OCI-LY7 (cell line): Measurements from ENCODE around the gene PDXDC1. TPM values are rescaled to one million over a fixed set of nuclear protein-coding genes. Genes with fewer than 3 reads are reported as not detected.
"Not testable (repeated sequence)": the region's sequence is repeated elsewhere in the genome, so short reads cannot be mapped to it uniquely, and the experiment has no call there.

ENCODE experiments used
- BruUV-seq: library from RNA; stranded (reverse); fragments of 400-500 nt; replicated peaks from 2 replicates; lab custom pipeline; 2021; lab: Mats Ljungman, UMichigan
- CTCF ChIA-PET: fragments of 300-600 bp; sonication (Branson Sonifier 250); formaldehyde crosslinking; loops from one replicate; lab custom pipeline; 2022; ENCODE audit warnings: antibody characterized with exemption; ENCODE audit not compliant: unreplicated experiment; lab: Charles Lee
- POLR2A ChIA-PET: fragments of 300-600 bp; sonication (Branson Sonifier 250); formaldehyde crosslinking; loops from one replicate; lab custom pipeline; 2022; ENCODE audit warnings: antibody characterized with exemption; lab: Charles Lee
- DNase-seq: peaks from one replicate; pipeline ENCODE4 v3.0.0-alpha.2; 2015; ENCODE audit warnings: low spot score
- H2AFZ ChIP-seq: fragments of 200-600 bp; sonication (generic), shearing (Covaris generic); 2 replicates; pipeline ENCODE4 v1.6.1; 2014; ENCODE audit warnings: mild to moderate bottlenecking, antibody characterized with exemption, low read length, moderate library complexity
- H3K27ac ChIP-seq: fragments of 200-600 bp; sonication (generic); 2 replicates; pipeline ENCODE4 v1.5.1; 2014; ENCODE audit warnings: mixed run types, low read depth, mild to moderate bottlenecking, moderate library complexity, low read length, inconsistent platforms; ENCODE audit not compliant: poor library complexity, severe bottlenecking
- H3K36me3 ChIP-seq: fragments of 200-600 bp; sonication (generic); 2 replicates; pipeline ENCODE4 v1.6.1; 2014; ENCODE audit warnings: mild to moderate bottlenecking, antibody characterized with exemption, low read length, moderate library complexity, mixed read lengths; ENCODE audit not compliant: insufficient read depth
- H3K4me1 ChIP-seq: fragments of 200-600 bp; sonication (generic); 2 replicates; pipeline ENCODE4 v1.5.1; 2014; ENCODE audit warnings: mild to moderate bottlenecking, low read length; ENCODE audit not compliant: insufficient read depth, poor library complexity, severe bottlenecking
- H3K4me2 ChIP-seq: fragments of 200-600 bp; sonication (generic); 2 replicates; pipeline ENCODE4 v1.6.1; 2014; ENCODE audit warnings: mild to moderate bottlenecking, low read length
- H3K4me3 ChIP-seq: fragments of 200-600 bp; sonication (generic); 2 replicates; pipeline ENCODE4 v1.5.1; 2014; ENCODE audit warnings: mild to moderate bottlenecking, low read depth, low read length; ENCODE audit not compliant: poor library complexity, severe bottlenecking
- H3K79me2 ChIP-seq: fragments of 200-600 bp; sonication (generic); 2 replicates; pipeline ENCODE4 v1.6.1; 2016; ENCODE audit warnings: low read depth, mild to moderate bottlenecking, low read length, moderate library complexity, mixed read lengths; ENCODE audit not compliant: insufficient read depth
- H3K9me2 ChIP-seq: fragments of 200-600 bp; sonication (generic); 2 replicates; pipeline ENCODE4 v1.6.1; 2016; ENCODE audit warnings: mild to moderate bottlenecking, low read length, mixed read lengths; ENCODE audit not compliant: insufficient read depth
- H3K9me3 ChIP-seq: fragments of 200-600 bp; sonication (generic); 2 replicates; pipeline ENCODE4 v1.6.1; 2014; ENCODE audit warnings: mild to moderate bottlenecking, mixed run types, low read length, mixed read lengths
- H4K20me1 ChIP-seq: fragments of 200-600 bp; sonication (generic); 2 replicates; pipeline ENCODE4 v1.6.1; 2014; ENCODE audit warnings: mild to moderate bottlenecking, antibody characterized with exemption, low read length, moderate library complexity, mixed read lengths; ENCODE audit not compliant: insufficient read depth
- intact Hi-C: fragments of 100-400 bp; cut with micrococcal nuclease; formaldehyde crosslinking; loops from one replicate; pipeline ENCODE4 v1.10.0; 2022; ENCODE audit not compliant: unreplicated experiment
- total RNA-seq, 2 experiments: library from RNA; depleted of rRNA in 1 of 2; stranded (reverse); fragments of >200 nt in 1 of 2; shearing (Covaris generic) in 1 of 2; gene quantifications; 2 replicates each; pipeline ENCODE4 v1.2.3, GENCODE V29; 2014 to 2022

Gene PDXDC1
- total RNA-seq, 2 experiments from 2014 or later = 43.0 to 83.3 TPM

- H3K4me3 ChIP-seq = peak overlapping the region; percentile 77
- H3K9me2 ChIP-seq, H3K36me3 ChIP-seq, H3K9me3 ChIP-seq, intact Hi-C loops, POLR2A ChIA-PET, BruUV-seq, DNase-seq, H4K20me1 ChIP-seq, H3K27ac ChIP-seq, CTCF ChIA-PET: not testable (repeated sequence)
- H3K4me1 ChIP-seq = peaks cover 20% of the 10 kb centered on the region
- peaks cover 16% of the 10 kb centered on the region; the same call in 1 of the 2 replicates for H3K79me2 ChIP-seq
- H3K4me2 ChIP-seq = peak overlapping the region; percentile 60
- H2AFZ ChIP-seq = peak overlapping the region; percentile 84
These were observed 972 bp upstream of the PDXDC1 start for GRCh38 chr16:14973785-14974322.

DNA sequence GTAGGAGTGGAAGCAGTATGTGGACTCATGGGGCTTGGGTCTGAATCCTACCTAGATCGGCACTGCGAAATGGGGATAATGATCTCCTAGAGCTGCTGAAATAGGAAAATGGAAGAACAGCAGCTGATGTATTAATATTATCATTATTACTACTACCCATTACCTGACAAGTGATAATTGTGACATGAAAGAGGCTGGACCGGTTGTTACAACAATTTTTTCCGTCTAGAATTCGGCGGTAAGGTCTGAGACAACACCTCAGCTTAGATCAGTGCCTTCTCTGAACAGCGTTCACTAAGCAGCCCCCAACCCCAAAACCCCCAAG, 533 bp upstream of the PDXDC1 start:
- H3K36me3 ChIP-seq, H3K27ac ChIP-seq, POLR2A ChIA-PET, H3K9me2 ChIP-seq, H3K9me3 ChIP-seq, CTCF ChIA-PET, BruUV-seq, DNase-seq, intact Hi-C loops, H4K20me1 ChIP-seq: not testable (repeated sequence)
- H3K4me1 ChIP-seq = peaks cover 23% of the 10 kb centered on the region
- H3K4me2 ChIP-seq = peak overlapping the region; percentile 60
- H3K4me3 ChIP-seq = peak overlapping the region; percentile 77
- peak overlapping the region; percentile 84 for H2AFZ ChIP-seq
- H3K79me2 ChIP-seq = peaks cover 16% of the 10 kb centered on the region; the same call in 1 of the 2 replicates

DNA sequence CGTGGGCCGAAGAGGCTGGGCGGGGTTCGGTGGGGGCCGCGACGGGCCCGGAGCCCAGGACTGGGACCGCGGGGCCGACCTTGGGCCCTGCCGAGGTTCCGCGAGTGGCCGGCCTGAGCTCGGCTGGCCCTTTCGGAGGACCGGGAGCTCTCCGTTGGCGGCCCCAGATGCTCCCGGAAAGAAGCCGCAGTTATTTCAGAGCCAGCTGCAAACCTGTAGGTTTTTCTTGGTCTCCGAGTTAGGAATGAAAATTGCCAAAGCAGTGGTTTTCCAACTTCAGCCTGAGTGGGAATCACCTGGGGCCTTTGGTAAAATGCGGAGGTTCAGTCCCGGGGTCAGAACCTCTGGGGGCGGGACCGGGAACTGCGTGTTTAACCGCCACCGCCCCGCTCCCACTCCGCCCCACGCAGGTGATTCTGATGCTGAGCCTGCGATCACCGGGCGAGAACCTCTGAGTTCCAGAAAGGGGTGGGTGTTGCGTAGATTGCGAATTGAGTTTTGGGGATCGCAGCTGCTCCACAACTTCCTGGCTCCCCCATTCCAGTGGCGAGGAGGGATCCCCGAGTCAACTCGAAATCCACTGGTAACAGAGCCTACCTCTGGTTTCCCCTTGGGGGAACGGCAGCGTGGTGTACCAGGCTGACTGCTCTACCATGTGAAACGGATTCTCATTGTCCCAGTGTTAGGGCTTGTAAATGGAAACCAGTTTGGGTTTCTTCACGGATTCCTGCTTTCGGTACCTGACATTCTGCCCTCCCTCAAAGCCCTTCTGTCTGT, 780 bp downstream of the PDXDC1 start:
- H4K20me1 ChIP-seq, H3K27ac ChIP-seq, CTCF ChIA-PET, POLR2A ChIA-PET, BruUV-seq, H3K36me3 ChIP-seq, H3K9me2 ChIP-seq, H3K9me3 ChIP-seq, intact Hi-C loops: not testable (repeated sequence)
- peaks cover 16% of the 10 kb centered on the region; the same call in 1 of the 2 replicates for H3K79me2 ChIP-seq
- H2AFZ ChIP-seq = peak overlapping the region; percentile 61; the same call in 1 of the 2 replicates
- peak; percentile 40 for DNase-seq
- H3K4me1 ChIP-seq = peaks cover 23% of the 10 kb centered on the region
- peak overlapping the region; percentile 69 for H3K4me2 ChIP-seq
- H3K4me3 ChIP-seq = peak overlapping the region; percentile 77

DNA sequence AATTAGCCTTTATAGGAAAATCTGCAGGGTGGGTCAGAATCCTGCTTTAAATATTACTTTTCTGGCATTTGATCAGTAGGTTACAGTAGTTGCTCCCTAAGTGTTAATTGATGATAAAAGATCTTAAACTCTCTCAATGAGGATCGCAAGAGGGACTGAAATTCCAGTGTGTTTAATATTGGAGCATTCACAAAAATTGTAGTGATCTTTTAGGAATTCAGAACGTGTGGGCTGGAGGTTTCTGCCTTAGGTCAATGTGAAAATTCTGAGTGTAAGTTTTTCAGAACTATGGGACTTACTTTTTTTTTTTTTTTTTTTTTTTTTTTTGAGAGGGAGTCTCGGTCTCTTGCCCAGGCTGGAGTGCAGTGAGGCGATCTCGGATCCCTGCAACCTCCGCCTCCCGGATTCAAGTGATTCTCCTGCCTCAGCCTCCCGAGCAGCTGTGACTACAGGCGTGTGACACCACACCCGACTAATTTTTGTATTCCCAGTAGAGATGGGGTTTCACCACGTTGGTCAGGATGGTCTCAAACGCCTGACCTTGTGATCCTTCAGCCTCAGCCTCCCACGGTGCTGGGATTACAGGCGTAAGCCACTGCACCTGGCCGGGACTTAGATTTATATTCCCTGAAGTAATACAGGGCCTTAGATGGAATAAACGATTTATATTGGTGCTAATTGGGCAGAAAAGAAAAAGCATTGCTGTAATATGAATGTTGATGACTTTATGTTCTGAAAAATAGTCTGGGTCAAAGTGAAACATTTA, 2.3 kb downstream of the PDXDC1 start:
- intact Hi-C loops = not testable (repeated sequence)
- H3K79me2 ChIP-seq = peaks cover 16% of the 10 kb centered on the region; the same call in 1 of the 2 replicates

DNA sequence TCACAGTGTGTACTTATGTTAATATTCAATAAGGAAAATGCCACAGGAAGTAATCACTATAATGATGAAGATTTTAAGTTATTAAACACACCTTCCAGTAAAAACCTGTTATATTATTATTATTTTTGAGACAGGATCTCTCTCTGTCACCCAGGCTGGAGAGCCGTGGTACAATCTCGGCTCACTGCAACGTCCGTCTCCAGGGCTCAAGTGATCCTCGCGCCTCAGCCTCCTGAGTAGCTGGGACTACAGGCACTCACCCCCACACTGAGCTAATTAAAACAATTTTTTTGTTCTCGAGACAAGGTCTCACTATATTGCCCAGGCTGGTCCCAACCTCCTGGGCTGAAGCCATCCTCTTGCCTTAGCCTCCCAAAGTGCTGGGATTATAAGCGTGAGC, 3.5 kb downstream of the PDXDC1 start:
- POLR2A ChIA-PET, H3K36me3 ChIP-seq, H3K27ac ChIP-seq, CTCF ChIA-PET, intact Hi-C loops, H2AFZ ChIP-seq, H4K20me1 ChIP-seq, H3K9me2 ChIP-seq, H3K4me3 ChIP-seq, H3K4me2 ChIP-seq, DNase-seq, BruUV-seq, H3K9me3 ChIP-seq: not testable (repeated sequence)
- Histone ChIP-seq H3K4me1 (peaks cover 29% of the 10 kb centered on the region), H3K79me2 (peaks cover 21% of the 10 kb centered on the region; the same call in 1 of the 2 replicates)

More for the DNA sequence above, 2.3 kb downstream of the PDXDC1 start:
- Histone ChIP-seq H3K4me2 (peak overlapping the region; percentile 69), H3K4me1 (peaks cover 25% of the 10 kb centered on the region), H3K4me3 (peak overlapping the region; percentile 77)
- H3K9me3 ChIP-seq, H3K9me2 ChIP-seq, H2AFZ ChIP-seq, POLR2A ChIA-PET, DNase-seq, BruUV-seq, H4K20me1 ChIP-seq, H3K36me3 ChIP-seq, H3K27ac ChIP-seq, CTCF ChIA-PET: not testable (repeated sequence)

- intact Hi-C loops, H3K27ac ChIP-seq: not testable (repeated sequence)
These were observed 4.1 kb downstream of the PDXDC1 start for GRCh38 chr16:14978908-14979307.

More at GRCh38 chr16:14978908-14979307, 4.1 kb downstream of the PDXDC1 start:
- Histone ChIP-seq H3K4me2 (peak overlapping the region; percentile 44), H3K4me1 (peaks cover 29% of the 10 kb centered on the region), H3K79me2 (peaks cover 21% of the 10 kb centered on the region; the same call in 1 of the 2 replicates)
- H3K4me3 ChIP-seq, H3K36me3 ChIP-seq, H4K20me1 ChIP-seq, DNase-seq, H2AFZ ChIP-seq, H3K9me2 ChIP-seq, BruUV-seq, POLR2A ChIA-PET, H3K9me3 ChIP-seq, CTCF ChIA-PET: not testable (repeated sequence)
